H7 (cell line): ENCODE measurements around the gene FADS6. TPM values are rescaled to one million over a fixed set of nuclear protein-coding genes. Genes with fewer than 3 reads are reported as not detected.
A peak's percentile ranks its signal among the peaks of the same experiment; 100 is the strongest.

Experiments
- DNase-seq: peaks from one replicate; pipeline ENCODE4 v3.0.0; 2012
- H3K27me3 ChIP-seq: 2 replicates; pipeline ENCODE4 v1.6.0; 2011; ENCODE audit warnings: mild to moderate bottlenecking, low read length; ENCODE audit not compliant: control insufficient read depth, insufficient read depth
- H3K36me3 ChIP-seq: replicated peaks from 2 replicates; pipeline ENCODE4 v1.5.1; 2011; ENCODE audit warnings: low read length; ENCODE audit not compliant: control insufficient read depth, insufficient read depth
- H3K4me3 ChIP-seq: 2 replicates; pipeline ENCODE4 v1.5.1; 2011; ENCODE audit warnings: low read depth, mild to moderate bottlenecking, control low read depth, low read length, moderate library complexity; ENCODE audit not compliant: insufficient read depth
- total RNA-seq: library from RNA; depleted of rRNA; stranded (reverse); fragments of >200 nt; shearing (Covaris generic); gene quantifications from 2 replicates; pipeline ENCODE4 v1.2.3, GENCODE V29; 2014; rRNA removed

FADS6 gene, protein sequence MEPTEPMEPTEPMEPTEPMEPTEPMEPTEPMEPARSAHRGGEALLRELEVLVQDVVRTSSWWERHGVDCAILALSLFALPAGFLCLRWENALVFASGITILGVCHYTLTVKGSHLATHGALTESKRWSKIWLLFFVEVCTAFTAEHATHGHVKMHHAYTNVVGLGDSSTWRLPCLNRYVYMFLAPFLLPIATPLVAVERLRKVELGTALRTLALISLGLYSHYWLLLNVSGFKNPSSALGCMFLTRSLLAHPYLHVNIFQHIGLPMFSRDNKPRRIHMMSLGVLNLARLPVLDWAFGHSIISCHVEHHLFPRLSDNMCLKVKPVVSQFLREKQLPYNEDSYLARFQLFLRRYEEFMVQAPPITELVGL
- 0.52 TPM in 1 of 2 replicates, not detected in the other for total RNA-seq

DNA sequence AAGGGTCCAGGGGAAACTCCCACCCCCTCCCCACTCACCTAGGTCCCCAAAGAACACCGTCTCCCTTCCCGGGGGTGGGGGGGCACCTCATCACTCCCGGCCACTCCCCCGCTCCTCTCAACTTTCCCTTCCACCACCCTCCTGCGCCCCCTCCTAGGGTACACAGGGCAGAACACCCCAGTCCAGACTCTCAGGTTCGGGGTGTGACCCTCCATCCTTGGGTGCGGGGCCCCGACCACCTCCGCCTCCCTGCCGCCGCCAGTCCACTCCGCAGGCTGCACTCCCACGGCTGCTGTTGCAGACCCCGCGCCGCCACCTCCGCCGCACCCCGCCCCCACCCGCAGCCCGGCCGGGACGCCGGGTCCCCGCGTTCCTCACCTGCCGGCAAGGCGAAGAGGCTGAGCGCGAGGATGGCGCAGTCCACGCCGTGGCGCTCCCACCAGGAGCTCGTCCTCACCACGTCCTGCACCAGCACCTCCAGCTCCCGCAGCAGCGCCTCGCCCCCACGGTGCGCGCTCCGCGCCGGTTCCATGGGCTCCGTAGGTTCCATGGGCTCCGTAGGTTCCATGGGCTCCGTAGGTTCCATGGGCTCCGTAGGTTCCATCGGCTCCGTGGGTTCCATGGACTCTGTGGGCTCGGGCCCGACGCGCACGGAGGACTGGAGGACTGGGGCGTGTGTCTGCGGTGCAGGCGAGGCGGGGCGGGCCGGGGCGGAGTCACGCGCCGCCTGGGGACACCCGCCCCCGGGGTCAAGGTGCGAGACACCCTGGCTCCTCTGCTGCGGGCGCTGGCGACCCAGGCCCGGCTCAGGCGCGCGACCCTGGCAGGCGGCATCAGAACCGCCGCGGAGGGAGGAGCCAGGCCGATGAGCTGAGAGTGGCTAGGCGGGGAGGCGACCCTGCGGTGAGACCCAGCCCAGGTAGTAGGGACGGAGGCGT is at the start of gene FADS6:
FADS6 (minus strand) TSS at position 660 of the 938 bp plus-strand sequence; CDS start at position 622, 38 bp downstream.
- peak; percentile 86 for DNase-seq
- H3K27me3 ChIP-seq = peaks cover 49% of the 10 kb centered on the region

DNA sequence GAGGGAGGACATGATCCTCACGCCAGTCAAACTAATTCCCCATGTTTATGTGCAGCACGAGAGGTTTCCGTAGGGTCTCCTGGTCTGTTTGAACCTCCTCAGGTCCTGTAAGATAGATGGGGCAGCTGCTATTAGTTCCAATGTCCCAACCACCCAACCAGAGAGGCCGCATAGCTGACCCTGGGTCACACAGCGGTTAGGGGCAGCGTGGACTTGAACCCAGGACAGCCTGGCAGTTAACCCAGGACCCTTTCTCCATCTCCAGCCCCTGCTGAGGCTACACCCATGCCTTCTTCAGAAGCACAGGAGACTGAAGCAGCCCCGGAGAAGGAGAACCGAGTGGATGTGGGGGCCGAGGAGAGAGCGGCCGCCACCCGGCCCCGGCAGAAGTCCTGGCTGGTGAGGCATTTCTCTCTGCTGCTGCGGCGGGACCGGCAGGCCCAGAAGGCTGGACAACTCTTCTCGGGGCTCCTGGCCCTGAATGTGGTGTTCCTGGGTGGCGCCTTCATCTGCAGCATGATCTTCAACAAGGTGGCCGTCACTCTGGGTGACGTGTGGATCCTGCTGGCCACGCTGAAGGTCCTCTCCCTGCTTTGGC is 47.8 kb upstream of the FADS6 start:
- H3K27me3 ChIP-seq = peaks cover 29% of the 10 kb centered on the region
- no peaks in the 10 kb centered on the region for H3K36me3 ChIP-seq
- no peak for DNase-seq
- H3K4me3 ChIP-seq = no peak overlapping the region

More for the DNA sequence above, at the start of gene FADS6:
- H3K4me3 ChIP-seq = peak within 1 kb of the TSS; percentile 53
- no peaks in the 10 kb centered on the region for H3K36me3 ChIP-seq

DNA sequence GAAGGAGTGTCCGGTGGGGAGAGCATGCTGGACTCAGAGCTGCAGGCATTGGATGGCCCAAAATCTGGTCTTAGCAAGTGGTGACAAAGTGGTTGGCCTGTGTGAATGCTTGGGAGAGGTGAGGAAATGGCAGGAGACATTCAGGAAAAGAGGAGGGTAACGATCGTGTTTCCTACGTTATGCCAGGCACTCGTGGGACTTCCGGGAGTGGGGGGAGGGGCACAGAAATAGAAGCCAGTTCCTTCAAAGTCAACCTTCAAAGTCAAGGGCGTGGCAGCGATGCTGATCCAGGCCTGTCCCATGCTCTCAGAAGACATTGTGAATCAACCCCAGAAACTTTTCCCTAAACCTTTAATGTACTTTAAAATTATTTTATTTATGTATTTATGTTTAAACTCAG is 46.1 kb upstream of the FADS6 start:
- Histone ChIP-seq H3K4me3 (no peak overlapping the region), H3K36me3 (no peaks in the 10 kb centered on the region), H3K27me3 (peaks cover 44% of the 10 kb centered on the region)
- DNase-seq = no peak

DNA sequence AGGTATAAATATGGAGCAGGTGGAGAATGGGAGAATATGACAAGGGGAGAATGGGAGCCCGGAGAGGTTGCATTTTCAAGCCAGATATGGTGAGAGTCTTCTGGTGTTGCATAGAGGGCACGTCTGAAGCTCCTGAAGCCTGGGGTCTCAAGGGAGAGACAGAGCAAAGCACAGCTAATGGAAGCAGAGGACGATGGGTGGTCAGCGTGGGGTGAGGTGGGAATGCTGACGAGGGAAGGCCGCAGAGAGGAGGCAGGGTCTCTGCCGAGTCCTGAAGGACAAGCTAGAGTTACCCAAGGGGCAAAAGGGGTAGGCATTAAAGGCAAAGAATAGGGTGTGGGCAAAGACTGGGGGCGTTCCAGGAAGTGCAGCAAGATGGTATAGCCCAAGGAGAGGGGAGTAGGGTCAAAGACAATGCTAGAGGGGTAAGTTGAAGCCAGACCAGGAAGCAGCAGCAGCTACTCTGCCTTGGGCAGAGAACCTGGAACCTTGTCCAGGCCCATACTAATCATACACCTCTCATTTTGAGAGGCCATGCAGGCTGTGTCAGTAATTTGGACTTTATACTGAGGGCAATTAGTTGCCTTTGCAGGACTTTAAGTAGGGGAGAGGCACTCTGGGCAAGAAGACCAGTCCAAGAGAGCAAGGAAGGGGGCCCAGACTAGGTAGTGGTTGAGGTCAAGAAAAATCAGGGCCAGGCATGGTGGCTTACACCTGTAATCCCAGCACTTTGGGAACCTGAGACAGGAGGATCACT is 44.9 kb upstream of the FADS6 start:
- peaks cover 53% of the 10 kb centered on the region for H3K27me3 ChIP-seq
- no peak for DNase-seq

DNA sequence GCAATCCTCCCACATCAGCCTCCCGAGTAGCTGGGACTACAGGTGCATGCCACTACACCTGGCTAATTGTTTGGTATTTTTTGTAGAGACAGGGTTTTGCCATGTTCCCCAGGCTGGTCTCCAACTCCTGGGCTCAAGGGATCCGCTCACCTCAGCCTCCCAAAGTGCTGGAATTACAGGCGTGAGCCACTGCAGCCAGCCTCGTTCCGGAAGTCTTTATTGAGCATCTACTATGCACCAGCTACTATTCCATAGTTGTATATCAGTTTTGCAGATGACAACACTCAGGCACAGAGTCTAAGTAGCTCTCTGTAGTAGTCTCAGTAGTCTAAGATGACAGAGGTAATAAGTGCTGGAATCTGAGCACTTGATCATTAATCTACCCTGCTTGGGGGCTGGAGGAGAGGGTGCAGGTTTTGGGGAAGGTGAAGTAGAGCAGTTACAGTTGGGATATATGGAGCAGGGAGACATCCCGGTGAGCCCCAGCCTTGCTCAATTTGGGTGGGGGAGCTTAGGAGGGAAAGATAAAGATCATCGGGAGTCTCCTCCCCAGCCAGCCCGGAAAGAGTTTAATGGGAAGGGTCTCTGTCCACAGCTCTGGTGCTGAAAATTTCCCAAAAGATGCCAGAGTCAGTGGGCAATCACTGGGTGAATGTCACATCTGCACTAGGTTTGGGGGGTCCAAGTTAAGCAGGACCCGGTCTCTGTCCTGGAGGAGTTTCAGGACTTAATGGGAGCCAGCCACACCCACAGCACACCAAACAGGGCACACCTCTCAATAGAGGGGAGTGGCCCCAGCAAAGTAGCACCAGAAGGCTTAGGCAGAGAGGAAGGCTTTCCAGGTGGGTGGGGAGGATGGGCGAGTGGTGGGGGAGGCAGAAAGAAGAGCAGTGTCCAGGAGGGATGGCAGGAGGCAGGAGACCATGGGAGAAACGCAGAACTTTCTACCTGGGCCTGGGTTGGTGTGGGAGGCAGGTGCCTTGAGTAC is 43.9 kb upstream of the FADS6 start:
- Histone ChIP-seq H3K27me3 (peaks cover 59% of the 10 kb centered on the region), H3K4me3 (no peak overlapping the region), H3K36me3 (no peaks in the 10 kb centered on the region)
- peak; percentile 80 for DNase-seq

More for the DNA sequence above, 44.9 kb upstream of the FADS6 start:
- Histone ChIP-seq H3K36me3 (no peaks in the 10 kb centered on the region), H3K4me3 (no peak overlapping the region)

DNA sequence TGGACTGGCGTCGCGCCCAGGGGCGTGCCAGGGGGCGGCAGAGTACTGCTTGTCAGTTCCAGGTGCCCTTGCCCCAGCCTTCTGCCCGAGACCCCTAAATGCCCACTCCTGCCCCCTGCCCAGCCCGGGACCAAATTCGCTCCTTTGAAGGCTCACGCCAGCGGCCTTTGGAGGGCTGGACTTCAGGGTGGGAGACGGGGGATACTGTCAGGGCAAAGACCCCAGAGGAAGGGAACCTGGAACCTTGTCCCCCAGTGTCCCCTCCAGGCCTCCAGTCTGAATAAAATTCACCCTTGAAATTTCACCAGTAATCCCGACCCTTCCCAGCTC is 43.0 kb upstream of the FADS6 start:
- Histone ChIP-seq H3K36me3 (no peaks in the 10 kb centered on the region), H3K4me3 (no peak overlapping the region), H3K27me3 (peaks cover 59% of the 10 kb centered on the region)
- no peak for DNase-seq

DNA sequence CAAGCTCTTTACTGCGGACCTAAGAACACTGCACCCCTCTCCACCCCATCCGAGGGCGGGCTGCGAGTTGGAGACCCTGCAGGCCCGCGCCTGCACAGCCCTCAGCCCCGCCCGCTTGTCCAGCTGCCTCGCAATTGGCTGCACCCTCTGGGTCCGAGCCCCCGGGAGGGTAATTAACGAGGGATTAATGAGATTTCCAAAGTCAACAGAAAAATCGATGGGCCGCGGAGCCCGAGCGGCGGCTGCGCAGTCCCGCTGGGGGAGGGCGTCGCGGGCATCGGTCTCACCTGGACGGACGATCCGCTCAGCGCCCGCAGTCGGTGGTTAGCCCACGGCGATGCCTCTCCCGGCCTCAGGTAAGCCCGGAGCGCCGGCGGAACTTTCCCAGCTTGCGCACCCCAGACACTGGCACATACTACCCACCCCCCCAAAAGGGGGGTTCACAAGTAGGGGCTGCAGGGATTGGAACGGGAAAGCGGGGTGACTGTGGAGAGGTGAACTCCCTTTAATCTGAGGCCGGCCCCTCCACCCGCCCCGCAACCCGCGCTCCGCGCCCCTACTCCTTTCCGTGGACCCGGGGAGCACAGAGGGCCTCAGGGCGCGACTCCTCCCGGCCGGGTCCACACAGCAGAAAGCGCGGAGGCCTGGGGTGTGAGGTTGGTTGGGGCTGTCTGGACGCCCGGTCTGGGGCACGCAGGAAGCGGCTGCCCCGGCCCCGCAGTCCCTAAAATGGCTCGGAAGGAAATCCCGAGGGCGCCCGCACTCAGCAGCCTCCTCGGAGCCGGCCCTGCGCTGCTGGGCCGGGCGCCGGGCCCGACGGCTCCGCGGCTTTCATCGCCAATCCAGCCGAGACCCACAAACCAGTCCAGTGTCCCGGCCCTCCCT is 42.4 kb upstream of the FADS6 start, which contains the start of gene OTOP3:
OTOP3 (plus strand) TSS at position 314 of the 885 bp plus-strand sequence; CDS start at position 338, 24 bp downstream.
- peak; percentile 90 for DNase-seq

DNA sequence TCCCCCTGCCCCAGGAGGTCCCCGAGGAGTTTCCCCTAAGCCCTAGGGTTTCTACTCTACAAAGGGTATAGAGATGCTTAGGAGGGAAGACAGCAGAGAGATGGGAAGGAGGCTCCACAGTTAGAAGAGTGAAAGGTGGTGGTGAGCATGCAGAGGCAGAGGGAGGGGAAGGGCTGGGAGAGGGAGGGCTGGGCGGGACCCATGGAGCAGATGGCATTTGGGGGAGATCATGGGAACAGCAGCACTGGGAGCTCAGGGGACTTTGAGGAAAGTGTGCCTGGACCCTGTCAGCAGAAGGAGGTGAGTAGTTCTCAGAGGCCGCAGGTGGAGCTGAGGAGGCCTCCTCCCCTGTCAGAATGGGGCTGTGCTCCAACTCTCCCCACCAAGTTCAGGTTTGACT is 41.6 kb upstream of the FADS6 start:
- H3K4me3 ChIP-seq = no peak overlapping the region
- DNase-seq = peak; percentile 60
- peaks cover 60% of the 10 kb centered on the region for H3K27me3 ChIP-seq
- no peaks in the 10 kb centered on the region for H3K36me3 ChIP-seq

More for the DNA sequence above, 42.4 kb upstream of the FADS6 start, which contains the start of gene OTOP3:
- Histone ChIP-seq H3K36me3 (no peaks in the 10 kb centered on the region), H3K27me3 (peaks cover 60% of the 10 kb centered on the region), H3K4me3 (peak within 1 kb of the TSS; percentile 19; the same call in 1 of the 2 replicates)

DNA sequence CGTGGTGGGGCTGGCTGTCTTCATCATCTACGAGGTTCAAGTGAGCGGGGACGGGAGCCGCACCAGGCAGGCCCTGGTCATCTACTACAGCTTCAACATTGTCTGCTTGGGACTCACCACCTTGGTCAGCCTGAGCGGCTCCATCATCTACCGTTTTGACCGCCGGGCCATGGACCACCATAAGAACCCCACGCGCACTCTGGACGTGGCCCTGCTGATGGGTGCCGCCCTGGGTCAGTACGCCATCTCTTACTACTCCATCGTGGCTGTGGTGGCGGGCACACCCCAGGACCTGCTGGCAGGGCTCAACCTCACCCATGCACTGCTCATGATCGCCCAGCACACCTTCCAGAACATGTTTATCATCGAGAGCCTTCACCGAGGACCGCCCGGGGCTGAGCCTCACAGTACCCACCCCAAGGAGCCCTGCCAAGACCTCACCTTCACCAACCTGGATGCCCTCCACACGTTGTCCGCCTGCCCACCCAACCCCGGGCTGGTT is 37.2 kb upstream of the FADS6 start:
- peaks cover 41% of the 10 kb centered on the region for H3K27me3 ChIP-seq
- no peak for DNase-seq
- H3K4me3 ChIP-seq = no peak overlapping the region
- no peaks in the 10 kb centered on the region for H3K36me3 ChIP-seq

DNA sequence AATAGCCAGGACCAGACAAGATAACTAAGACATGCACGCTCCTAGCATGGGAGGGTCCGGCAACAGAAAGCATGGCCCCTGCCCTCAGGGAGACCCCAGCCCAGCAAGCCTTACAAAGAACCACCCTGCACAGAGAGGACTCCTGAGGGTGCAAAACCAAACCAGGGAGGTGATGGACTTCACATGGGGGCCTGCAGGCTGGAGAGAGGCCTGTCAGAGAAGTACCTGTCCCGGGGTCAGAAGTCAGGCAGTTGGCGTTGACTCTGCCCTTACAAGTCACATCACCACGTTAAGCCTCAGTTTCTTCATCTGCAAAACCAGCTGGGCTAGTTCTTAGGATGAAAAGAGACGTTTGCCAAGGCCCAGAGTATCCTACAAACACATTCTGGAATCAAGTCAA is 35.4 kb upstream of the FADS6 start:
- H3K27me3 ChIP-seq = peaks cover 46% of the 10 kb centered on the region
- no peak for DNase-seq
- no peak overlapping the region for H3K4me3 ChIP-seq
- no peaks in the 10 kb centered on the region for H3K36me3 ChIP-seq

DNA sequence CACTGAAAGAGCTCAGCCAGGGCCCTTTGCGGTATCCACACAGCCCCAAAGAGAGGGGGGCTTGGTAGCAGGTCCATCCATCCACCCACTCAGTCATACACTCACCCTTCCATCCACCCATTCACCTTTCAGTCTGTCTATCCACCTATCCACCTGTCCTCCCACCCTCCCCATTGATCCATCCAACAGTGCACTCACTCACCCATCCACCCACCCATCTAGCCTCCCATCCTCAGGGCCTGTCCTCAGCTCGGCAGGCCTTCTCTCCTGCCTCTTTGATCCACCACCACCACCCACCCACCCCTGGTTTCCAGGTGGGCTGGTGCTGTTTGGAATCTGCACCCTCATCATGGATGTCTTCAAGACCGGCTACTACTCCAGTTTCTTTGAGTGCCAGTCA is 31.8 kb upstream of the FADS6 start:
- peaks cover 58% of the 10 kb centered on the region for H3K27me3 ChIP-seq
- no peaks in the 10 kb centered on the region for H3K36me3 ChIP-seq
- H3K4me3 ChIP-seq = no peak overlapping the region
- no peak for DNase-seq

DNA sequence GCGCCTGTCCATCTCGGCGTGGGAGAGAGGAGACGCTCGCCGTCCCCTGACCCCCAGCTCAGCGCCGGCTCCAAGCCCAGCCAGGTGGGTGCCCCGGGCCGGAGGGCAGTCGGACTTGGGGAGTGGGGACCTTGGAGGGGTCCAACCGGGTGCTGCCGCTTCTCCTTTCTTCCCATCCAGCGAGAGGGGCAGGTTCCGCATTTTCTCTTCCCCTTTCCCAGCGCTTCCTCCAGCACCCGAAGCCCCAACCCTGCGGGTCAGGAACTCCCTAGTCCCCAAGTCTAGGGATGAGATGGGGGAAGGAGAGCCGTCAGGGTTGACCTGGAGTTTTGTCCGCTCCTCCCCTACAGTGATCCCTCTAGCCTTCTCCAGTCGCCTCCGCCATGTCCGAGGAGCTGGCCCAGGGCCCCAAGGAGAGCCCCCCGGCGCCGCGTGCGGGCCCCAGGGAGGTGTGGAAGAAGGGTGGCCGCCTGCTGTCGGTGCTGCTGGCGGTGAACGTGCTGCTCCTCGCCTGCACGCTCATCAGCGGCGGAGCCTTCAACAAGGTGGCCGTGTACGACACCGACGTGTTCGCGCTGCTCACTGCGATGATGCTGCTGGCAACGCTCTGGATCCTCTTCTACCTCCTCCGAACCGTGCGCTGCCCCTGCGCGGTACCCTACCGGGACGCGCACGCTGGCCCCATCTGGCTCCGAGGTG is 31.0 kb upstream of the FADS6 start, which contains the start of gene OTOP2:
OTOP2 (plus strand) TSS at position 24 of the 699 bp plus-strand sequence; CDS start at position 384, 360 bp downstream.
- H3K36me3 ChIP-seq = no peaks in the 10 kb centered on the region
- DNase-seq = peak; percentile 85
- H3K27me3 ChIP-seq = peaks cover 58% of the 10 kb centered on the region
- H3K4me3 ChIP-seq = peak within 1 kb of the TSS; percentile 37
